ENCODE data around the gene SNX27. TPM values are rescaled to one million over a fixed set of nuclear protein-coding genes. Genes with fewer than 3 reads are reported as not detected.

SNX27 gene
- total RNA-seq, 1 experiment from 2014 or later, result 56.0 TPM

- no peak for TF ChIP-seq FOXK1 (CRISPR knock-in tag; IDR thresholded peaks at IDR 0.05)
- TF ChIP-seq CDX4 (CRISPR knock-in tag; IDR thresholded peaks at IDR 0.05; ENCODE audit: borderline replicate concordance), result no peak
- TF ChIP-seq PRDM15 (CRISPR knock-in tag; IDR thresholded peaks at IDR 0.05), result peak; percentile 73
- TF ChIP-seq FOXJ3 (CRISPR knock-in tag; IDR thresholded peaks at IDR 0.05; ENCODE audit: borderline replicate concordance), result no peak
- no peak for TF ChIP-seq ZNF512 (CRISPR knock-in tag; IDR thresholded peaks at IDR 0.05; ENCODE audit: borderline replicate concordance)
- no peak for TF ChIP-seq ETV6 (CRISPR knock-in tag; IDR thresholded peaks at IDR 0.05)
- TF ChIP-seq ZSCAN18 (CRISPR knock-in tag; IDR thresholded peaks at IDR 0.05), result no peak
- ATAC-seq (peak; percentile 8; the same call in 1 of the 2 replicates), DNase-seq (ENCODE audit: low spot score) (no peak)
- ChIA-PET POLR2A (no interaction called here), CTCF (interaction anchor here (1.0 to 1.6 kb wide), 3 partner anchors 8 to 113 kb away, joined by 3 to 11 read pairs (median 4); partner anchors contain the start of gene CELF3)
- Mint-ChIP-seq H3K4me3 (no peak overlapping the region), H3K27ac (no peak overlapping the region), H3K9me3 (no peaks in the 10 kb centered on the region), H3K27me3 (ENCODE audit: low read depth) (peaks cover 66% of the 10 kb centered on the region), H3K36me3 (no peaks in the 10 kb centered on the region), H3K4me1 (peaks cover 32% of the 10 kb centered on the region)
Observed at GRCh38 chr1:151723726-151724370, 112.0 kb downstream of the SNX27 start.

GRCh38 chr1:151728151-151729054 lies 116.6 kb downstream of the SNX27 start:
- POLR2A ChIA-PET, result interaction anchor here (0.9 to 2.1 kb wide), 3 partner anchors 12 to 215 kb away, joined by 3 to 7 read pairs (median 3); partner anchors contain the start of genes CELF3 and TUFT1
- Mint-ChIP-seq H3K9me3 (no peaks in the 10 kb centered on the region), H3K4me1 (peaks cover 32% of the 10 kb centered on the region), H3K36me3 (no peaks in the 10 kb centered on the region), H3K27me3 (ENCODE audit: low read depth) (peaks cover 22% of the 10 kb centered on the region), H3K27ac (no peak overlapping the region), H3K4me3 (peak overlapping the region; percentile 37)
- DNase-seq (ENCODE audit: low spot score) (no peak), ATAC-seq (peak; percentile 75)
- CTCF ChIA-PET, result interaction anchor here (0.6 to 5.5 kb wide), 10 partner anchors 12 to 375 kb away, joined by 3 to 44 read pairs (median 6); partner anchors contain the start of genes C2CD4D, CELF3 and TDRKH
- TF ChIP-seq ZBTB21 (CRISPR knock-in tag; IDR thresholded peaks at IDR 0.05; ENCODE audit: borderline replicate concordance) (no peak), ZMAT4 (CRISPR knock-in tag; IDR thresholded peaks at IDR 0.05) (no peak)

All from WTC11 (cell line).